IMR-90 (cell line): ENCODE data around the gene PBRM1. TPM values are rescaled to one million over a fixed set of nuclear protein-coding genes. Genes with fewer than 3 reads are reported as not detected.

Source experiments
- ATAC-seq: fragments of 200-7000 bp; cut with Tn5 transposase; 2 replicates; pipeline ENCODE4 v1.9.1; 2020; ENCODE audit warnings: low read depth, mild to moderate bottlenecking, moderate library complexity
- BruUV-seq: library from RNA; stranded (reverse); fragments of 400-500 nt; replicated peaks from 2 replicates; lab custom pipeline; 2021; lab: Mats Ljungman, UMichigan
- CTCF ChIA-PET: fragments of 300-600 bp; formaldehyde crosslinking; extraction: SDS; loops from one replicate; lab custom pipeline; 2021; ENCODE audit warnings: antibody characterized with exemption; lab: Yijun Ruan, JAX
- POLR2A ChIA-PET: fragments of 300-600 bp; sonication (Branson Sonifier 250); formaldehyde crosslinking; loops from one replicate; lab custom pipeline; 2022; ENCODE audit warnings: antibody characterized with exemption; ENCODE audit not compliant: unreplicated experiment; lab: Charles Lee
- DNase-seq: peaks from one replicate; pipeline ENCODE4 v3.0.0; 2013
- H2AFZ ChIP-seq: replicated peaks from 2 replicates; pipeline ENCODE3; 2013; ENCODE audit warnings: low read length, mild to moderate bottlenecking; ENCODE audit not compliant: poor library complexity
- H2AK5ac ChIP-seq: 2 replicates; pipeline ENCODE4 v1.6.1; 2013; ENCODE audit warnings: low read depth, low read length, inconsistent platforms
- H2AK9ac ChIP-seq: replicated peaks from 2 replicates; pipeline ENCODE3; 2013; ENCODE audit warnings: mild to moderate bottlenecking, low read depth, low read length, moderate library complexity; ENCODE audit not compliant: poor library complexity
- H2BK120ac ChIP-seq: 2 replicates; pipeline ENCODE4 v1.6.1; 2013; ENCODE audit warnings: low read depth, low read length, inconsistent platforms
- H2BK15ac ChIP-seq: 3 replicates; pipeline ENCODE4 v1.6.1; 2013; ENCODE audit warnings: low read depth, low read length, inconsistent platforms
- H2BK20ac ChIP-seq: 2 replicates; pipeline ENCODE4 v1.6.1; 2013; ENCODE audit warnings: low read depth, mild to moderate bottlenecking, inconsistent platforms, low read length, moderate library complexity
- H2BK5ac ChIP-seq: 2 replicates; pipeline ENCODE4 v1.6.1; 2013; ENCODE audit warnings: mild to moderate bottlenecking, low read depth, low read length, inconsistent platforms; ENCODE audit not compliant: poor library complexity, severe bottlenecking
- H3K14ac ChIP-seq: replicated peaks from 2 replicates; pipeline ENCODE4 v1.6.1; 2013; ENCODE audit warnings: low read depth, low read length, inconsistent platforms
- H3K18ac ChIP-seq: 2 replicates; pipeline ENCODE4 v1.6.1; 2013; ENCODE audit warnings: low read depth, low read length, control low read depth
- H3K23ac ChIP-seq: 2 replicates; pipeline ENCODE4 v1.6.1; 2013; ENCODE audit warnings: low read depth, low read length, inconsistent platforms
- H3K27ac ChIP-seq: 2 replicates; pipeline ENCODE4 v1.5.1; 2013; ENCODE audit warnings: mild to moderate bottlenecking, control low read depth, low read length; ENCODE audit not compliant: insufficient read depth
- H3K27me3 ChIP-seq: 2 replicates; pipeline ENCODE4 v1.6.1; 2013; ENCODE audit warnings: low read length; ENCODE audit not compliant: control insufficient read depth, insufficient read depth
- H3K36me3 ChIP-seq: 2 replicates; pipeline ENCODE4 v1.6.1; 2013; ENCODE audit warnings: low read length, mixed read lengths; ENCODE audit not compliant: control insufficient read depth, insufficient read depth
- H3K4ac ChIP-seq: 2 replicates; pipeline ENCODE4 v1.6.1; 2013; ENCODE audit warnings: low read depth, low read length, inconsistent platforms
- H3K4me1 ChIP-seq: 2 replicates; pipeline ENCODE4 v1.6.1; 2013; ENCODE audit warnings: low read length, mixed read lengths; ENCODE audit not compliant: control insufficient read depth, insufficient read depth
- H3K4me2 ChIP-seq: 2 replicates; pipeline ENCODE4 v1.6.1; 2013; ENCODE audit warnings: low read depth, mild to moderate bottlenecking, control low read depth, low read length, moderate library complexity
- H3K4me3 ChIP-seq: 2 replicates; pipeline ENCODE4 v1.5.1; 2013; ENCODE audit warnings: low read depth, mild to moderate bottlenecking, control low read depth, low read length, moderate library complexity; ENCODE audit not compliant: insufficient read depth
- H3K56ac ChIP-seq: 2 replicates; pipeline ENCODE4 v1.6.1; 2013; ENCODE audit warnings: low read length, inconsistent platforms; ENCODE audit not compliant: insufficient read depth; ENCODE audit errors: extremely low read depth
- H3K79me1 ChIP-seq, 2 experiments: 2 replicates each; pipeline ENCODE4 v1.6.1; 2013; ENCODE audit warnings: low read length in 2 of 2, inconsistent platforms in 1 of 2, low read depth in 1 of 2
- H3K9ac ChIP-seq: 2 replicates; pipeline ENCODE4 v1.6.1; 2013; ENCODE audit warnings: low read depth, low read length, control low read depth
- H3K9me1 ChIP-seq: 2 replicates; pipeline ENCODE4 v1.6.1; 2013; ENCODE audit warnings: low read length, inconsistent platforms; ENCODE audit not compliant: insufficient read depth
- H3K9me3 ChIP-seq: 2 replicates; pipeline ENCODE4 v1.6.1; 2013; ENCODE audit warnings: low read length; ENCODE audit not compliant: control insufficient read depth, insufficient read depth
- H4K20me1 ChIP-seq: 2 replicates; pipeline ENCODE4 v1.6.1; 2013; ENCODE audit warnings: low read length, inconsistent platforms; ENCODE audit not compliant: insufficient read depth
- H4K5ac ChIP-seq: 2 replicates; pipeline ENCODE4 v1.6.1; 2013; ENCODE audit warnings: mild to moderate bottlenecking, low read depth, low read length, control low read depth
- H4K8ac ChIP-seq, 2 experiments: 2 replicates each; pipeline ENCODE4 v1.6.1; 2013; ENCODE audit warnings: low read depth in 2 of 2, low read length in 2 of 2, control low read depth in 1 of 2, inconsistent platforms in 1 of 2
- H4K91ac ChIP-seq: 2 replicates; pipeline ENCODE4 v1.6.1; 2013; ENCODE audit warnings: low read depth, low read length, inconsistent platforms; ENCODE audit not compliant: insufficient read depth
- CHD1 ChIP-seq: IDR thresholded peaks from 2 replicates; pipeline ENCODE4 v1.6.1; 2012; ENCODE audit warnings: low read depth, low read length, improper control_type of control experiment
- CTCF ChIP-seq: conservative IDR thresholded peaks from 2 replicates; pipeline ENCODE4 v1.5.1; 2012; ENCODE audit warnings: mild to moderate bottlenecking, low read depth, low read length, improper control_type of control experiment
- MAFK ChIP-seq: IDR thresholded peaks from 2 replicates; pipeline ENCODE4 v1.6.1; 2012; ENCODE audit warnings: low read depth, low read length, improper control_type of control experiment
- MXI1 ChIP-seq: IDR thresholded peaks from 2 replicates; pipeline ENCODE4 v1.6.1; 2012; ENCODE audit warnings: low read depth, mild to moderate bottlenecking, low read length, moderate library complexity, borderline replicate concordance
- NFE2L2 ChIP-seq: fragments of 150-350 bp; IDR thresholded peaks from 2 replicates; pipeline ENCODE4 v1.6.1; 2016; ENCODE audit warnings: low read depth, mild to moderate bottlenecking, low read length
- POLR2A ChIP-seq: IDR thresholded peaks from 2 replicates; pipeline ENCODE4 v1.6.1; 2012; ENCODE audit warnings: mild to moderate bottlenecking, low read depth, low read length
- RCOR1 ChIP-seq: IDR thresholded peaks from 2 replicates; pipeline ENCODE4 v1.6.1; 2012; ENCODE audit warnings: mild to moderate bottlenecking, low read length, improper control_type of control experiment; ENCODE audit not compliant: insufficient replicate concordance
- SMC3 ChIP-seq: fragments of 150-350 bp; IDR thresholded peaks from 2 replicates; pipeline ENCODE4 v1.6.1; 2016; ENCODE audit warnings: low read depth, mild to moderate bottlenecking, antibody characterized with exemption, low read length, moderate library complexity
- WGBS, 2 experiments: methylation state at CpG; one replicate each; pipeline versions ENCODE4 v1.1.5 to v1.1.7; 2013; ENCODE audit warnings: missing lambda C conversion rate in 2 of 2; ENCODE audit not compliant: insufficient read length in 1 of 2; ENCODE audit errors: extremely low coverage in 2 of 2; 5-methylcytosine and 5-hydroxymethylcytosine counted together
- dilution Hi-C: fragments of 300-500 bp; cut with HindIII; formaldehyde crosslinking; loops from one replicate; pipeline ENCODE4 v1.14.3; 2018; ENCODE audit warnings: low sequenced_read_pairs; ENCODE audit not compliant: unreplicated experiment
- in situ Hi-C: fragments of 300-500 bp; cut with MboI; formaldehyde crosslinking; loops from 3 replicates; pipeline ENCODE4 v1.14.3; 2019; ENCODE audit warnings: low sequenced_read_pairs, inconsistent platforms, mixed read lengths
- intact Hi-C: fragments of 100-400 bp; cut with micrococcal nuclease; formaldehyde crosslinking; loops from 2 replicates; pipeline ENCODE4 v1.10.0; 2022
- polyA plus RNA-seq, 3 experiments: library from polyadenylated mRNA; depleted of rRNA; stranded (reverse); fragments of >200 nt; gene quantifications; 2 replicates each; pipeline ENCODE4 v1.2.3, GENCODE V29; 2012; ENCODE audit warnings: low replicate concordance in 1 of 3
- total RNA-seq: library from RNA; depleted of rRNA; stranded (reverse); fragments of >200 nt; gene quantifications from 2 replicates; pipeline ENCODE4 v1.2.3, GENCODE V29; 2012
- TF ChIP-seq, protein P1 (sequence below): fragments of 150-350 bp; IDR thresholded peaks from 2 replicates; pipeline ENCODE4 v1.6.1; 2016; ENCODE audit warnings: low read depth, mild to moderate bottlenecking, low read length, moderate library complexity, borderline replicate concordance
- TF ChIP-seq, protein P2 (sequence below): fragments of 150-350 bp; IDR thresholded peaks from 2 replicates; pipeline ENCODE4 v1.6.1; 2017; ENCODE audit warnings: mild to moderate bottlenecking, antibody characterized with exemption, low read length, low read depth

The PBRM1 gene
- total and polyA plus RNA-seq, 2 of the 4 experiments (the other 2 are of a cell fraction) = 16.5 to 72.6 TPM

GRCh38 chr3:52514576-52514975 lies 171.1 kb downstream of the PBRM1 start:
- ATAC-seq (no peak), DNase-seq (no peak)
- no peak overlapping the region for H2BK20ac ChIP-seq
- no peak overlapping the region for H3K4me2 ChIP-seq
- H2AFZ ChIP-seq = no peak overlapping the region
- peak overlapping the region; percentile 61 for H2AK9ac ChIP-seq
- no peak overlapping the region for H2BK120ac ChIP-seq
- no peak overlapping the region for H2BK15ac ChIP-seq
- peaks cover 51% of the 10 kb centered on the region for H3K27me3 ChIP-seq
- BruUV-seq = no TSS peak
- WGBS, 2 experiments = no CpG with 5 or more reads among the region's 11 CpGs
- H3K9ac ChIP-seq = no peak overlapping the region
- no peak overlapping the region for H3K27ac ChIP-seq
- H3K14ac ChIP-seq = no peak overlapping the region
- dilution Hi-C loops (no loop called here), intact Hi-C loops (no loop called here), in situ Hi-C loops (no loop called here)
- POLR2A ChIA-PET = no interaction called here
- H4K5ac ChIP-seq = no peak overlapping the region
- H3K36me3 ChIP-seq = no peaks in the 10 kb centered on the region
- no peaks in the 10 kb centered on the region; the same call in 1 of the 2 replicates for H4K20me1 ChIP-seq
- peaks cover 1% of the 10 kb centered on the region; the same call in 1 of the 2 replicates for H3K4me1 ChIP-seq
- no peak overlapping the region for H4K8ac ChIP-seq
- no peak overlapping the region for H3K18ac ChIP-seq
- H2AK5ac ChIP-seq = no peak overlapping the region
- H4K91ac ChIP-seq = no peak overlapping the region
- no peaks in the 10 kb centered on the region for H3K9me3 ChIP-seq
- no peak overlapping the region for H3K4ac ChIP-seq
- no peaks in the 10 kb centered on the region for H3K9me1 ChIP-seq
- CTCF ChIA-PET = no interaction called here
- no peak overlapping the region for H2BK5ac ChIP-seq
- H3K4me3 ChIP-seq = no peak overlapping the region
- no peaks in the 10 kb centered on the region for H3K79me1 ChIP-seq
- TF ChIP-seq RCOR1 = no peak
- no peak for TF ChIP-seq MAFK
- no peak for TF ChIP-seq SMC3
- TF ChIP-seq POLR2A = no peak
- no peak for TF ChIP-seq NFE2L2
- TF ChIP-seq MXI1 = no peak
- no peak for TF ChIP-seq CTCF
- no peak for TF ChIP-seq CHD1
- TF ChIP-seq, protein P1, sequence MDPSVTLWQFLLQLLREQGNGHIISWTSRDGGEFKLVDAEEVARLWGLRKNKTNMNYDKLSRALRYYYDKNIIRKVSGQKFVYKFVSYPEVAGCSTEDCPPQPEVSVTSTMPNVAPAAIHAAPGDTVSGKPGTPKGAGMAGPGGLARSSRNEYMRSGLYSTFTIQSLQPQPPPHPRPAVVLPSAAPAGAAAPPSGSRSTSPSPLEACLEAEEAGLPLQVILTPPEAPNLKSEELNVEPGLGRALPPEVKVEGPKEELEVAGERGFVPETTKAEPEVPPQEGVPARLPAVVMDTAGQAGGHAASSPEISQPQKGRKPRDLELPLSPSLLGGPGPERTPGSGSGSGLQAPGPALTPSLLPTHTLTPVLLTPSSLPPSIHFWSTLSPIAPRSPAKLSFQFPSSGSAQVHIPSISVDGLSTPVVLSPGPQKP = no peak
- TF ChIP-seq, protein P2, sequence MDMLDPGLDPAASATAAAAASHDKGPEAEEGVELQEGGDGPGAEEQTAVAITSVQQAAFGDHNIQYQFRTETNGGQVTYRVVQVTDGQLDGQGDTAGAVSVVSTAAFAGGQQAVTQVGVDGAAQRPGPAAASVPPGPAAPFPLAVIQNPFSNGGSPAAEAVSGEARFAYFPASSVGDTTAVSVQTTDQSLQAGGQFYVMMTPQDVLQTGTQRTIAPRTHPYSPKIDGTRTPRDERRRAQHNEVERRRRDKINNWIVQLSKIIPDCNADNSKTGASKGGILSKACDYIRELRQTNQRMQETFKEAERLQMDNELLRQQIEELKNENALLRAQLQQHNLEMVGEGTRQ = no peak
- H3K56ac ChIP-seq = no peak overlapping the region
- H3K23ac ChIP-seq = no peak overlapping the region
